ENCODE data around the gene SMOC1.

GRCh38 chr14:69972755-69973154, 93.5 kb downstream of the SMOC1 start:
- TF ChIP-seq POLR2A (IDR thresholded peaks at IDR 0.05) (no peak), POLR2AphosphoS5 (IDR thresholded peaks at IDR 0.05) (no peak), CTCF (IDR thresholded peaks at IDR 0.05) (no peak)

Measured in sigmoid colon (tissue), 4 donors.